OCI-LY7 (cell line): Measurements from ENCODE around the gene FBXL17. TPM values are rescaled to one million over a fixed set of nuclear protein-coding genes. Genes with fewer than 3 reads are reported as not detected.

Experiments used
- BruUV-seq: library from RNA; stranded (reverse); fragments of 400-500 nt; replicated peaks from 2 replicates; lab custom pipeline; 2021; lab: Mats Ljungman, UMichigan
- CTCF ChIA-PET: fragments of 300-600 bp; sonication (Branson Sonifier 250); formaldehyde crosslinking; loops from one replicate; lab custom pipeline; 2022; ENCODE audit warnings: antibody characterized with exemption; ENCODE audit not compliant: unreplicated experiment; lab: Charles Lee
- POLR2A ChIA-PET: fragments of 300-600 bp; sonication (Branson Sonifier 250); formaldehyde crosslinking; loops from one replicate; lab custom pipeline; 2022; ENCODE audit warnings: antibody characterized with exemption; lab: Charles Lee
- DNase-seq: peaks from one replicate; pipeline ENCODE4 v3.0.0-alpha.2; 2015; ENCODE audit warnings: low spot score
- H2AFZ ChIP-seq: fragments of 200-600 bp; sonication (generic), shearing (Covaris generic); 2 replicates; pipeline ENCODE4 v1.6.1; 2014; ENCODE audit warnings: mild to moderate bottlenecking, antibody characterized with exemption, low read length, moderate library complexity
- H3K27ac ChIP-seq: fragments of 200-600 bp; sonication (generic); 2 replicates; pipeline ENCODE4 v1.5.1; 2014; ENCODE audit warnings: mixed run types, low read depth, mild to moderate bottlenecking, moderate library complexity, low read length, inconsistent platforms; ENCODE audit not compliant: poor library complexity, severe bottlenecking
- H3K36me3 ChIP-seq: fragments of 200-600 bp; sonication (generic); 2 replicates; pipeline ENCODE4 v1.6.1; 2014; ENCODE audit warnings: mild to moderate bottlenecking, antibody characterized with exemption, low read length, moderate library complexity, mixed read lengths; ENCODE audit not compliant: insufficient read depth
- H3K4me1 ChIP-seq: fragments of 200-600 bp; sonication (generic); 2 replicates; pipeline ENCODE4 v1.5.1; 2014; ENCODE audit warnings: mild to moderate bottlenecking, low read length; ENCODE audit not compliant: insufficient read depth, poor library complexity, severe bottlenecking
- H3K4me2 ChIP-seq: fragments of 200-600 bp; sonication (generic); 2 replicates; pipeline ENCODE4 v1.6.1; 2014; ENCODE audit warnings: mild to moderate bottlenecking, low read length
- H3K4me3 ChIP-seq: fragments of 200-600 bp; sonication (generic); 2 replicates; pipeline ENCODE4 v1.5.1; 2014; ENCODE audit warnings: mild to moderate bottlenecking, low read depth, low read length; ENCODE audit not compliant: poor library complexity, severe bottlenecking
- H3K79me2 ChIP-seq: fragments of 200-600 bp; sonication (generic); 2 replicates; pipeline ENCODE4 v1.6.1; 2016; ENCODE audit warnings: low read depth, mild to moderate bottlenecking, low read length, moderate library complexity, mixed read lengths; ENCODE audit not compliant: insufficient read depth
- H3K9me2 ChIP-seq: fragments of 200-600 bp; sonication (generic); 2 replicates; pipeline ENCODE4 v1.6.1; 2016; ENCODE audit warnings: mild to moderate bottlenecking, low read length, mixed read lengths; ENCODE audit not compliant: insufficient read depth
- H3K9me3 ChIP-seq: fragments of 200-600 bp; sonication (generic); 2 replicates; pipeline ENCODE4 v1.6.1; 2014; ENCODE audit warnings: mild to moderate bottlenecking, mixed run types, low read length, mixed read lengths
- H4K20me1 ChIP-seq: fragments of 200-600 bp; sonication (generic); 2 replicates; pipeline ENCODE4 v1.6.1; 2014; ENCODE audit warnings: mild to moderate bottlenecking, antibody characterized with exemption, low read length, moderate library complexity, mixed read lengths; ENCODE audit not compliant: insufficient read depth
- CTCF ChIP-seq: fragments of 200-600 bp; sonication (generic); conservative IDR thresholded peaks from 2 replicates; pipeline ENCODE4 v1.5.1; 2014; ENCODE audit warnings: mild to moderate bottlenecking, antibody characterized with exemption, low read length, moderate library complexity, mixed read lengths
- EZH2phosphoT487 ChIP-seq: fragments of 200-600 bp; sonication (generic); IDR thresholded peaks from 2 replicates; pipeline ENCODE4 v1.6.1; 2018; ENCODE audit warnings: low read depth, borderline replicate concordance, mild to moderate bottlenecking, mixed run types, antibody characterized with exemption, low read length, moderate library complexity, mixed read lengths
- intact Hi-C: fragments of 100-400 bp; cut with micrococcal nuclease; formaldehyde crosslinking; loops from one replicate; pipeline ENCODE4 v1.10.0; 2022; ENCODE audit not compliant: unreplicated experiment
- total RNA-seq, 2 experiments: library from RNA; depleted of rRNA in 1 of 2; stranded (reverse); fragments of >200 nt in 1 of 2; shearing (Covaris generic) in 1 of 2; gene quantifications; 2 replicates each; pipeline ENCODE4 v1.2.3, GENCODE V29; 2014 to 2022

The FBXL17 gene
- total RNA-seq, 2 experiments from 2014 or later = 10.2 to 21.6 TPM

GRCh38 chr5:107945061-107945460 lies 436.8 kb downstream of the FBXL17 start:
- ChIA-PET CTCF (no interaction called here), POLR2A (no interaction called here)
- Histone ChIP-seq H3K36me3 (no peaks in the 10 kb centered on the region), H3K9me3 (no peaks in the 10 kb centered on the region), H3K4me2 (no peak overlapping the region), H3K79me2 (no peaks in the 10 kb centered on the region), H3K4me3 (no peak overlapping the region), H4K20me1 (no peaks in the 10 kb centered on the region), H3K9me2 (no peaks in the 10 kb centered on the region; the same call in 1 of the 2 replicates), H2AFZ (no peak overlapping the region), H3K27ac (no peak overlapping the region), H3K4me1 (no peaks in the 10 kb centered on the region)
- intact Hi-C loops = no loop called here
- no peak for TF ChIP-seq CTCF
- TF ChIP-seq EZH2phosphoT487 = no peak
- no TSS peak for BruUV-seq
- DNase-seq = no peak

GRCh38 chr5:107943923-107944322 lies 438.0 kb downstream of the FBXL17 start:
- H3K9me3 ChIP-seq = no peaks in the 10 kb centered on the region
- ChIA-PET POLR2A (no interaction called here), CTCF (no interaction called here)
- TF ChIP-seq CTCF = no peak
- TF ChIP-seq EZH2phosphoT487 = no peak
- no peak overlapping the region for H2AFZ ChIP-seq
- no peaks in the 10 kb centered on the region; the same call in 1 of the 2 replicates for H3K9me2 ChIP-seq
- no peaks in the 10 kb centered on the region for H3K36me3 ChIP-seq
- no peak overlapping the region for H3K4me2 ChIP-seq
- H3K27ac ChIP-seq = no peak overlapping the region
- no peaks in the 10 kb centered on the region for H4K20me1 ChIP-seq
- H3K4me3 ChIP-seq = no peak overlapping the region
- intact Hi-C loops = no loop called here
- no TSS peak for BruUV-seq
- H3K79me2 ChIP-seq = no peaks in the 10 kb centered on the region
- no peaks in the 10 kb centered on the region for H3K4me1 ChIP-seq
- no peak for DNase-seq

GRCh38 chr5:107941036-107941435 lies 440.9 kb downstream of the FBXL17 start:
- H3K4me3 ChIP-seq = no peak overlapping the region
- H3K4me1 ChIP-seq = no peaks in the 10 kb centered on the region
- H3K4me2 ChIP-seq = no peak overlapping the region
- no peaks in the 10 kb centered on the region for H3K36me3 ChIP-seq
- TF ChIP-seq EZH2phosphoT487 (no peak), CTCF (no peak)
- H3K79me2 ChIP-seq = no peaks in the 10 kb centered on the region
- no TSS peak for BruUV-seq
- no peak overlapping the region for H2AFZ ChIP-seq
- H4K20me1 ChIP-seq = no peaks in the 10 kb centered on the region
- CTCF ChIA-PET = no interaction called here
- DNase-seq = no peak
- H3K9me2 ChIP-seq = no peaks in the 10 kb centered on the region; the same call in 1 of the 2 replicates
- intact Hi-C loops = no loop called here
- POLR2A ChIA-PET = interaction anchor here (0.7 to 1.9 kb wide), 2 partner anchors 13 to 71 kb away, joined by 3 to 5 read pairs; no protein-coding TSS in a partner anchor
- H3K27ac ChIP-seq = no peak overlapping the region
- no peaks in the 10 kb centered on the region for H3K9me3 ChIP-seq
